Measurements from ENCODE around the gene TCTN1. TPM values are rescaled to one million over a fixed set of nuclear protein-coding genes. Genes with fewer than 3 reads are reported as not detected.

Gene TCTN1
- total RNA-seq, 1 experiment from 2014 or later: 11.1 TPM

DNA sequence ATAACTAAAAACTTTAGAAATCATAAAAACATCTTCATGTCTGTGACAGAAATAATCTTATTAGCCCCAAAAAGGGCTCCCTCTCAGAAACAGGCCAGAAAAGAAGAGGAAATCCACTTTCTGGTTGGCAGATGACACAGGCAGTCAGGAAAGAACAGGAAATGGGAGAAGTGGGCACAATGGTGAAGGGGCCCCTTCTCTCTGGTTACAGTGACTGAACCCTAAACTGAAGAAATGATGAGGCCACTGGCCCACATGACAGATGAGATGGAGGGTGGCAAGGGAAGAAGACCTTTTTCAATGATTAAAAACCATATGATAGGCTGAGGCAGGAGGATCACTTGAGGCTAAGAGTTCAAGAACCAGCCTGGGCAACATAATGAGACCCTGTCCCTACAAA is 21.1 kb downstream of the TCTN1 start:
- Histone ChIP-seq H3K23ac (ENCODE audit: insufficient read length, low read depth, low read length) (no peak overlapping the region), H2AFZ (ENCODE audit: low read length) (no peak overlapping the region), H3K23me2 (ENCODE audit: insufficient read length, low read depth, low read length, poor library complexity, severe bottlenecking) (no peaks in the 10 kb centered on the region), H3K56ac (ENCODE audit: insufficient read length, low read depth, low read length) (no peak overlapping the region), H3T11ph (ENCODE audit: low read length) (no peak overlapping the region), H3K4me1 (ENCODE audit: insufficient read depth, low read length) (no peaks in the 10 kb centered on the region), H3K14ac (ENCODE audit: insufficient read depth, low read length) (no peak overlapping the region), H3K18ac (ENCODE audit: insufficient read length, low read depth, low read length) (no peak overlapping the region), H2BK12ac (ENCODE audit: insufficient read length, low read depth, low read length) (no peak overlapping the region), H4K91ac (ENCODE audit: insufficient read length, low read depth, low read length) (no peak overlapping the region), H2BK15ac (ENCODE audit: low read depth, low read length) (no peak overlapping the region), H3K27me3 (ENCODE audit: insufficient read depth, low read length) (no peaks in the 10 kb centered on the region), H3K27ac (ENCODE audit: insufficient read length, low read depth, low read length) (no peak overlapping the region), H3K79me2 (ENCODE audit: insufficient read depth, low read length) (no peaks in the 10 kb centered on the region), H3K4me2 (ENCODE audit: insufficient read depth, insufficient read length, low read length) (no peak overlapping the region), H2AK5ac (ENCODE audit: insufficient read length, low read length) (no peak overlapping the region), H2BK120ac (ENCODE audit: low read depth, low read length, poor library complexity, severe bottlenecking) (no peak overlapping the region), H3K9ac (ENCODE audit: extremely low read depth, insufficient read length, low read length) (no peak overlapping the region), H3K79me1 (ENCODE audit: insufficient read depth, low read depth, low read length, poor library complexity, severe bottlenecking) (no peaks in the 10 kb centered on the region), H4K20me1 (ENCODE audit: control insufficient read depth, insufficient read depth, insufficient read length) (no peaks in the 10 kb centered on the region), H3K9me3 (ENCODE audit: control insufficient read depth, low read depth, low read length) (no peaks in the 10 kb centered on the region), H3K4ac (ENCODE audit: low read depth, low read length) (no peak overlapping the region), H4K8ac (replicated peaks; ENCODE audit: insufficient read length, low read depth, low read length) (no peak overlapping the region), H2BK20ac (ENCODE audit: low read depth, low read length, poor library complexity, severe bottlenecking) (no peak overlapping the region), H2BK5ac (ENCODE audit: insufficient read length, low read length) (no peak overlapping the region), H4K5ac (ENCODE audit: insufficient read length, low read depth, low read length) (no peak overlapping the region)
- H3K9me3 Mint-ChIP-seq: no peaks in the 10 kb centered on the region
- H3K36me3 Mint-ChIP-seq (ENCODE audit: insufficient read depth in 1 of 3, low read depth in 3 of 3): no peaks in the 10 kb centered on the region
- H3K4me3 Mint-ChIP-seq: no peak overlapping the region
- peaks cover 0 to 3% of the 10 kb centered on the region in 2 experiments; a peak in 1 of 4 replicates for H3K4me1 Mint-ChIP-seq
- H3K27ac Mint-ChIP-seq: peak overlapping the region in 1 of 3 experiments; percentile 14; a peak in 1 of 7 replicates
- no peak for TF ChIP-seq CTCF (conservative IDR thresholded peaks at IDR 0.05)
- H3K27me3 Mint-ChIP-seq (ENCODE audit: low read depth): no peaks in the 10 kb centered on the region; the same call in 1 of the 2 replicates
- no peak for DNase-seq

Measured in H9 (cell line).